Measurements from ENCODE around the gene ABLIM2.
"Not testable (repeated sequence)": the region's sequence is repeated elsewhere in the genome, so short reads cannot be mapped to it uniquely, and the experiment has no call there.

Gene ABLIM2

DNA sequence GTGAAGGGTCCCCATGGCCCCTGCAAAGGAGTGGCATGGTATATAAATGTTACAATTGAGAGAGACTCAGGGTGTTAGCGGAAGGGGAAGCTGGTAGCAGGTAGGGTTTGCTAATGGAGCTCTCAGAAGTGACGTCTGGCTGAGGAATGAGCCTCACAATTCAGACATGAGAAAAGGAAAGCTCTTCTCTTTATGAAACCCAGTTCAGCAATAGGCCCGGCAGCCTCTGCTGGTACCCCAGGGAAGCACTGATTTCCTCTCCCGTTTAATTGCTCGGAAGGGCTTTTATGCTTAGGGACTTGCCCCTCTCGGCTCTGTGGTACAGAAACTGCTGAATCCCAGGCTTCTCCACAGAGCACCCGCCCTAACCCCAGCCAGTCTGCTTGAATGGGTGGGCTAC lies 199.5 kb downstream of the ABLIM2 start:
- no peak for DNase-seq (ENCODE audit: low spot score)

DNA sequence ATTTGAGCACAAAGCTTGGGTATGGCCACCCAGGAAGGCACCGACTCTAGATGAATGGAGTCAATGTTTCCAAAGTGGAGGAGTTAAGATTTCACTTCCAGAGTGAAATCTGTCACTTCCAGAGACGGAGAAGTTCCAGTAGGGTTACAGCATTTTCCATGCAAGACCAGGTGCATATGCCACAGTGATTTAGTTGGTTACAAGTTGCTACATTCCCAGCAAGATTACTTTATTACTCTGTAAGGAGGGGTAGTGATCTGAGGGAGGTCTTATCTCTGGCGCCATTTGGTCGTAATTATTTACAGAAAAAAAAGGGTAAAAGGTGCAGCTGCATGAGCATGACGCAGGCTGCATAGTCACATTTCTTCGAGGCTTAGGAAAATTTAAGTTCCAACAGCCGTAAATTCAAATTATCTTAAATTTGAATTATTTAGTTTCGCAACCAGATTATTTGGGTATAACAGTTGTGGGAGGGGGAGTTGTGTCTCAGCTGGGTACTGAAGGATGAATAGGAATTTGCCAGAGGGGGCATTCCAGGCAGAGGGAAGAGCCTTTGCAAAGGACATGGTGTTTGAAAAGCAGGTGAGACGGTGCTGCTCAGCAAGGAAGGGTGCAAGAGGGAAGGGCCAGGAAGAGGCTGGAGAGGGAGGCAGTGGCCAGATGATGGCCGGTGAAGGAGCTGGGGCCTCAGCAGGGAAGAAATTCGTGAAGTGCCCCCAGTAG lies 201.5 kb downstream of the ABLIM2 start:
- DNase-seq (ENCODE audit: low spot score), result no peak

DNA sequence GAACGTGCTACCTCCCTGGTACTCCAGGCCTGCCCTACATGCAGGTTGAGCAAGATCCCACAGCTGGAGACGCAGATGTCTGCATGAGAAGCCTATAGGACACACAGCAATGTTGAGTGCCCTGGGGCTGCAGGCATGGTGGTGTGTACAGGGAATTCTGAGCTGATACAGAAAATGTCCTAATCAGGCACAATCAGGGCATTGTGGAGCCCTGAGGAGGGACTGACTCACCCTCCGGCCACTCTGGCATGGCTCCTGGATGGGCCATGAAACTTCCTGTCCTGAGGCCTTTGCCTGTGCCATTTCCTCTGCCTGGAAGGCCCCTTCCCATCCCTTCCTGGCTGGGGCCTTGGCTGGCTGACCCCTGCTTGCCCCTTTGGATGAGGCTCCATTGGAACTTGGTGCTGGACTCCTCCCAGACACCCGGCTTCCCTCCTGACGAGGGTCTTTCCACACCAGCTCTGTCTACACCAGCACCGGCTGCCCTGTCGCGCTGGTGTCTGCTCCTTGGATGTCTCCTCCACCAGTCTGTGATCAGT lies 202.3 kb downstream of the ABLIM2 start:
- DNase-seq (ENCODE audit: low spot score), result no peak

DNA sequence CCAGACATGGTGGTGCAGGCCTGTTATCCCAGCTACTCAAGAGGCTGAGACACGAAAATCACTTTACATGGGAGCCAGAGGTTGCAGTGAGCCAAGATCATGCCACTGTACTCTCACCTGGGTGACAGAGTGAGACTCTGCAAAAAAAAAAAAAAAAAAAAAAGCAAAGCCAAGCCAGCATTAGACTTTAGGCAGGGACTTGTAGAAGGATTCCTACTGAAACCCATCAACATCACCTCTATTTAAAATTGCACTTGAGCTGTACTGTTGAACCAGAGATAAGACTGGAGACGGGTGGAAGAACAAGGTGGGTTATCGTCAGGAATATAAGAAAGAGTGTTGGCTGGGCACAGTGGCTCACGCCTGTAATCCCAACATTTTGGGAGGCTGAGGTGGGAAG lies 203.2 kb downstream of the ABLIM2 start:
- no peak for DNase-seq (ENCODE audit: low spot score)

DNA sequence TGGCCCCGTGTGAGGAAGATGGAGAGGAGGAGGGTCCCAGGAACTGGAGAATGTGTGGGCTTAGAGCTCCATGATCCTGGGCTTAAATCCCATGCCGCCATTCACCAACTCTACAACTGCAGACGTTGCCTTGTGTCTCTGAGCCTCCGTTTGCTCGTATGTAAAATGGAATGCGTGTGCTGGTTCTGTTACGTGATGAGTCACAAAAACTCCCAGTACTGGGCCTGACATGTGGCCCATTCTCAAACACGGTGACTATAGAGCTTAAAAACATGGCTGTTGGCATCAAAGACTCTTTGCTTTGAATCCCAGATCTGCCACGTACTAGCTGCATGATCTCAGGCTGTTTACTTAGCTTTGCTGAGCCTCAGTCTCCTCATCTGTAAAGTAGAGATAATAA lies 206.0 kb downstream of the ABLIM2 start:
- peak; percentile 42 for DNase-seq (ENCODE audit: low spot score)

DNA sequence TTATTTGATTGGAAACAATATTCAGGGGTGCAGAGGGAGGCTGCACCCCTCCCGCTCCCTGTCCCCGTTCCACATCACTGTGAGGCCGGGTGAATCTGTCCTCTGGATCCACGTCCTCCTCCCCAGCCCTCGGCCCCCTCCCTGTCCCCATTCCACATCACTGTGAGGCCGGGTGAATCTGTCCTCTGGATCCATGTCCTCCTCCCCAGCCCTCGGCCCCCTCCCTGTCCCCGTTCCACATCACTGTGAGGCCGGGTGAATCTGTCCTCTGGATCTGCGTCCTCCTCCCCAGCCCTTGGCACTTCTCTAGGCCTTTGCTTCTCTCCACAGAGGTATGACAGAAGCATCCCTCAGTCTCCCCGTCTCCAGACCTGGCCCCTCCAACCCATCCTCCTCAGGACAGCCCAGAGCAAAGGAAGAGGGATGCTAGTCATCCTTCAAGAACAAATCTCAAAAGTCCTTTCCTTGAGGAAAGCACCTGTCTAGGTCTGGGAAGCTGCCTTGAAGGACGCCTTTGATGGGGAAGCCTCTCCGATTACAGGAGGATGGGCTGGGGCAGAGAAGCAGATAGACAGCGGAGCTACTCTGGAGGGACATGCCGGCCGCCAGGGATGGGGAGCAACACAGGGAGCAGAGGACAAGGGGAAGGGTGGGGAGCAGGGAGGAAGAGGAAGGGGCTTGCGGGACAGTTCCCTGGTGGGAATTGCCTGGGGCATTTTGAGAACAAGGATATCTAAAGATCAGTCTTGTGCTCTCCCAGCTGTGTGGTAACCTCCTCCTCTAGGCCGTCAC lies 208.1 kb downstream of the ABLIM2 start:
- no peak for DNase-seq (ENCODE audit: low spot score)

DNA sequence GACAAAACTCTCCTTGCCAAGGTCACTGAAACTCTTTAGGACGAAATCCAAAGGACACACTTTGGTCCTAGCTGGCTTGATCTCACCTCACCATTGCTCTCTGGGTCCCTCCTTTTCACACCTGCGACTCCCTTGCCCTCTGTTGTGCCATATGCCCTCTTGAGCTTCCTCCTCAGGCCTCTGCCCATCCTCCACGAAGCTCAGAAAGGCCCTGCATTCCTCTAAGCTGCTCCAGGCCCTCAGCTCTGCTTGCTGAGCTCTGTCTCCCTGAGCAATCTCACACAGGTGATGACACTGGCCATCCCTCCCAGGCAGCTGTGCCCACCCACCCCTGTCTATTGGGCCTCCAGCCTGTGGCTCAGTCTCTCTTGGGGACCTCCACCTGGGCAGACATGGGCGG lies 208.9 kb downstream of the ABLIM2 start:
- no peak for DNase-seq (ENCODE audit: low spot score)

DNA sequence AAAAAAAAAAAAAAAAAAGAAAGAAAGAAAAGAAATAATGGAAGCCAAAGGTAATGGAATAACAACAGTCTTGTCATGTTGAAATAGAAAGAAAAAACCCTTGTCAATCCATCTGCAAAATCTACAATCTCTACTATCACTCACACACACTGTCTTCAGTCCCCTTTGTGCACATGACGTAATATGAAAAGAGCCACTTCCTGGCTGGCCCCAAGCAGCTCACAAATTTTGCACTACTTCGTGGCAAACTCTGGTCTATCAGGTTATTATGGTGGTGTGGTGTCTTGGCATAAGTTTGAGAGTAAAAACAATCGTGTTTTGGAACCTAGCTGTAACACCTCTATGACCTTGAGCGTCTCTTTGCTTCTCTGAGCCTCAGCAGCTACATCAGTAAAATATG lies 210.7 kb downstream of the ABLIM2 start:
- no peak for DNase-seq (ENCODE audit: low spot score)

DNA sequence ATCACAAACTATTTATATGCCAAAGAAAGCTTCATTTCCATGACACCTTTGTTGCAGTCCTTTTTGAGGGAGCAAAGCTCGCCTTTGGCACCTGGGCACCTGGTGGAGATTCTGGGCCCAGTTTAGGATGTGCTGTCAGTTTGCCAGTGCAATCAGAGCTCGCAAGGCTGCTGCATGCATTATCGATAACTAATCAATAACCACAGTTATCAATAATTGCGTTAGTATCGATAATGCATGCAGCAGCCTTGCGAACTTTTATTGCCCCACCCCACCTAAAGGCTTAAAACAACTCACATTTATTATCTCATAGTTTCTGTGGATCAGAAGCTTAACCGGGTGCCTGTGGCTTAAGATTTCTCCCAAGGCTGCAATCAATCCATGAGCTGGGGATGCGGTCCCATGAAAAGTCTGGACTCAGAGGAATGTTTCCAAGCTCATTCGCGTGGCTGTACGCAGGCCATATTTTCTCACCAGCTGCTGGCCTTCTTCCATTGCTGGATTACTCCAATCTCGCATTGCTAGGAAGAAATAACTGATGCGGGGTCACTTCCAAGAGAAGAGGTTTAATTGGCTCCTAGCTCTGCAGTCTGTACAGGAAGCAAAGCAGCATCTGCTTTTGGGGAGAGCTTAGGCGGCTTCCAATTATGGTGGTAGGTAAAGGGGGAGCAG lies 212.8 kb downstream of the ABLIM2 start:
- DNase-seq (ENCODE audit: low spot score), result no peak

DNA sequence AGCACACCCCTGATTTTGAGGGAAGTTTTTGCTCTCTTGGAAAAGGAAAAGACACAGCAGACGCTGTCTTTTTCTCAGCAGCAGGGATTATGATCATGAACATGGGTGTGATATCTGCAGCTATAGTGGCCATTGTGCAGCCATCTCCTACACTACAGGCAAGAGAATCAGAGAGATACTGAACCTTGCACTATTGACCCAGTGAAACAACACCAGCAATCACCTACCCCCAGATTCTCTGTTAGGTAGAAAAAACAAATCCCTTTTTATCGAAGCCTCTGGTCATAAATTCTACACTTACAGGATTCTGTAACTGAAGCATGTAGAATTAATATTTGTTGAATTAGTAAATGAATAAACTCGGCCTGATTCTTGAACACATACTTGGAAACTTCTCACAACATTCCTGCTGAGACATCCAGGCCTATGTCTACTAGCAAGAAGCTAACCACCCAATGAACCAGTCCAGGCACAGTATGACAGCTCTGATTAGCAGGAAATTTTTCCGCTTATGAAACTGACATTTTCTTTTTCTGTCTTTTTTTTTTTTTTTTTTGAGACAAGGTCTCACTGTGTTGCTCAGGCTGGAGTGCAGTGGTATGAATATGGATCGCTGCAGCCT lies 213.9 kb downstream of the ABLIM2 start:
- DNase-seq (ENCODE audit: low spot score), result no peak

DNA sequence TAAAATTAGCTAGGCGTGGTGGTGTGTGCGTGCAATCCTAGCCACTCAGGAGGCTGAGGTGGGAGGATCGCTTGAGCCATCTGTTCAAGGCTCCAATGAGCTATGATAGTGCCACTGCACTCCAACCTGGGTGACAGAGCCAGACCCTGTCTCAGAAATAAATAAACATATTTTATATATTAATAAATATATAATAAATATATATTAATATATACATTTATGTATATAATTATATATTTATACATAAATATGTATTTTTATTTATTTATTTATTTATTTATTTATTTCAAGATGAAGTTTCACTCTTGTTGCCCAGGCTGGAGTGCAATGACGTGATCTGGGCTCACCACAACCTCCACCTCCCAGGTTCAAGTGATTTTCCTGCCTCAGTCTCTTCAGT lies 214.9 kb downstream of the ABLIM2 start:
- not testable (repeated sequence) for DNase-seq (ENCODE audit: low spot score)

DNA sequence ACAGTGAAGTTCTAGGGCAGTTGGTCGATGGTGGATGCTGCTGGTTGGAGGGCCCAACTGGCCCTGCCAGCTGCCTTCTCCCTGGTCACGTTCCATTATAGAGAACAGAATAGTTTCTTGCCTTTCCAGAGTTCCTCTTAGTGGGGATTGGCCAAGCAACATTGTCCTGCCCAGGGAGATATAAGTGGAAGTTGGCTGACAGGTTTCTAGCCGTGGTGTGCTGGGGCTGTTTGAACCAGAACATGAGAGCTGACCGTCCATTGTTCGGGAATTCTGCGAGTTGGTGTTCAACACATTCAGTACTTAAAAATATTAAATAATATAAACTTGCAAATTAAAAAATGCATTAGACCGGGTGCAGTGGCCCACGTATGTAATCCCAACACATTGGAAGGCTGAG lies 215.4 kb downstream of the ABLIM2 start:
- DNase-seq (ENCODE audit: low spot score), result no peak

DNA sequence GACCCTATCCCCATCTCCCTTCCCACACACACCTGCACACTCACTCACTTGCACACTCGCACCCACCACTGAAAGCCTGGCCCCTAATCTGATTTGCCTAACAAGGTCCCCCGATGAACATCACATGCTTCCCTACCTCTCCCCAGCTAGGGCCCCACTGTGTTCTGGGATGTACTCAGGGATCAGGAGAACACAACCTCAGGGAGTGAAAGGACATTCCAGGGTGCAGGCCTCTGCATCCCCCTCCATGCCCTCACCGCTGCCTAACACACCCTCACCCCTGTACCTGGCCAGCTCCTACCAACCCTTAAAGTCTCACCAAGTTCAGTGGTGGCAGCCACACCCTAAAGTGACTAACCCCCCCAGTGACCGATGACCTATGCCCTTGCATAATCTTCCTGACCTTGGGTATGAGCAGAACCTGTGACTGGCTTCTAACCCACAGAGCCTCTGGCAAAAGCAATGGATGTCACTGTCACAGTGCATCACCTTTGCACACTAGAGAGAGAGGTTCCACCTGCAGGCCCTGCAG lies 216.6 kb downstream of the ABLIM2 start:
- no peak for DNase-seq (ENCODE audit: low spot score)

DNA sequence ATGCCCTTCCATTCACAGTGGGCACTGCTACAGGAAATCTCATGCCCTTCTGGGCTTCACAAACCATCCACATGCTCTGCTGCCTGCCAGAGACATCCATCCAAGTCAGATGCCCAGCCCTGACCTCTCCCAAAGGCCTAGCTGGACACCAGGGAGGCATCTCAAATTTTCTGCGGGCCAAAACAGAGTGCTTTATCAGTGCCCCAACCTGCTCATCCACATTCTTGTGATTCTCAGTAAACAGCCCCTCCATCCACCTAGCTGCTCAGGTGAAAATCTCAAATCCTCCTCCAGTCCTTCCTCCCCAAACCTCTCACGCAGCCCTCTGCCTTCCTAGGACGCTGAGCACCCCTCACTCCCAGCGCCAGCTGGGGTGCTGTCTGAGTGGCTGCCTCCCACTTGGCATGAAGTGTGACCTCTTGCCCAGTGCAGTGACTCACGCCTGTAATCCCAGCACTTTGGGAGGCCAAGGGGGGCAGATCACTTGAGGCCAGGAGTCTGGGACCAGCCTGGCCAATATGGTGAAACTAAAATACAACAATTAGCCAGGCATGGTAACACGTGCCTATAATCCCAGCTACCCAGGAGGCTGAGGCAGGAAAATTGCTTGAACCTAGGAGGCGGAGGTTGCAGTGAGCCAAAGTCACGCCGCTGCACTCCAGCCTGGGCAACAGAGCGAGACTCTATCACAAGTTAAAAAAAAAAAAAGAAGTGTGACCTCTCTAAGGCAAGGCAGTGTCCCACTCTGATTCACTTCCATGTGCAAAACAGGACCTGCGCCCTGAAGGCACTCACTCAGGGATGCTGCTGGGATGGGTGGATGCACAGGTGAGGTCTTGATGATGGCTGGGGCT lies 217.3 kb downstream of the ABLIM2 start:
- no peak for DNase-seq (ENCODE audit: low spot score)

DNA sequence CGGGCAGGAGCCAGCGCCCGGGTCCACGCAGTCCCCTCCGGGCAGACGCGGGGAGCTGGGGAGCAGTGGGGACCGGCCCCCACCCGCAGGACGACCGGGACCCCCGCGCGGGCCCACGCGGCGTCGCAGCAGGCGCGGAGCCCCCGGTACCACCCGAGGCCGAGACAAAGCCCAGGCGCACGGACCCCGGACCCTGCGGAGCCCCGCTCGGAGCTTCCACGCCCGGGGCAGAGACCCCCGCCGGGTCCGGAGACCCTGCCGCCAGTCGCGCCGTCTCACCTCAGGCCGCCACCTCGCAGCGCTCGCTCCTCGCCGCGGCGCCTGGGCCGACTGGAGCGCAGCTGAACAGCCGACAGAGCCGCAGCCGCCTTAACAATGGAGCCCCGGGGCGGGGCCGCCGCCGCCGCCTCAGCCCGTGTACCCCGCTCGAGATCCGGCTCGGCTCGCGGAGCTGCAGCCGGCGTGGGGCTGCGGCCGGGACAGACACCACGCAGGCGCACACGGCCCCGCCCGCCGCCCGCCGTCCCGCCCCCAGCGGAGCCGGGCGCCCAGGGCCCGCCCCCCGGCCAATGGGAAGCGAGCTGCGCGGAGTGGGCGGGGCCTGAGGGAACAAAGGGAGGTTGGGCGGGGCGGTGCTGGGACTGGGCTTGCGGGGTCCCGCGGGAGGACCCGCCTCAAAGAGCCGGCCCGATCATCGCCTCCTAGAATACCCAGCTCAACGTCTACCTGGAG lies 219.1 kb downstream of the ABLIM2 start, which contains the start of gene AFAP1:
TSS of gene AFAP1 (minus strand) at position 485 of the 732 bp plus-strand sequence. CDS start 67,783 bp downstream, outside the sequence.
- DNase-seq (ENCODE audit: low spot score), result peak; percentile 88

DNA sequence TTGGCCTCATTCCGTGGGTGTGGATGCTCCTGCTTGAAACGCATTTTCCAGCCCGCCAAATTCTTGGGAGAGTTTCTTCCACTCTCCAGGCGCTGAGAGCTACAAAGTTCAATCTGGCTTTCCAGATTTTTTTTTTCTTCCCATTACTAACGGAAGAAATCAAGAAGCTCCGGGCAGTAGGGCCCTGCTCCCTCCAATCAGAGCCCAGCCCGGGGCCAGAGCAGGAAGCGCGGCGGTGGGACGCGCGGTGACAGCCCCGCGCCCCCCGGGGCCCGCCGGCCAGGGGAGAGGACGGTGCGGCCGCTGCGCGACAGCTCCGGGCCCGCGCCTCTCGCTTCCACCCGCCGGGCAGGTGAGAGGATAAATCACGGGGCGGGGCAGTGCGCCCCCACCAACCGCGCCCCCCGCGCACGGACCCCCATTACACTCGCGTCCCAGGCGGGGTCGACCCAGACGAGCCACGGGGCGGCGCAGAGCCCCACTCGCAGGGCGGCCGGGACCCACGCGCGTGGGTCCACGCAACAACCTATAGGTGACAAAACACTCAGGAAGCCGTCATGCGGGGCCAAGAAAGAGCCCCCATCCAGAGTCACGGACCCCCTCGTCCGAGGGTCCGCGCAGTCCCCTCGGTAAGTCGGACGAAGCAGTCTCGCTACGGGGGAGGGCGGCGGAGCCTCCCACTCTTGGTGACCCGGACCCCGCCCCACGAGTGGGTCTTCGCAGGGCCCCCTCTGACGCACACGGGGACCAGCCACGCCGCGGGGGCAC lies 219.8 kb downstream of the ABLIM2 start:
- DNase-seq (ENCODE audit: low spot score), result no peak

DNA sequence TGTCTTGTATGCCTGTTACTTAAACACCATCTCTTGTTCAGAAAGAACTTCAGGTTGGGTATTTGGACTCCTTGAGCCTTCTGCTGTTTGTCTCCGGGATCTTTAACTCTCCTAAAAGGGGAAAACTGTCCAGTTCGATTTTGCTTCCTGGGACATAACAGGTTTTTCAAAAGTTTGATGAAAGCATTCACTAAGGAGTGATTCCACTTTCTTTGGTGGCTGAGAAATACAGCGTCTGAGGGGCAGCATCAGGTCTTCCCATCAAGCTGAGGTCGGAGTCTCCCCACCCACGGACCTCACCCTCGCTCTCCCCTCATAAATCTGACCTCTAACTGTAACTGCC lies 220.4 kb downstream of the ABLIM2 start:
- no peak for DNase-seq (ENCODE audit: low spot score)

DNA sequence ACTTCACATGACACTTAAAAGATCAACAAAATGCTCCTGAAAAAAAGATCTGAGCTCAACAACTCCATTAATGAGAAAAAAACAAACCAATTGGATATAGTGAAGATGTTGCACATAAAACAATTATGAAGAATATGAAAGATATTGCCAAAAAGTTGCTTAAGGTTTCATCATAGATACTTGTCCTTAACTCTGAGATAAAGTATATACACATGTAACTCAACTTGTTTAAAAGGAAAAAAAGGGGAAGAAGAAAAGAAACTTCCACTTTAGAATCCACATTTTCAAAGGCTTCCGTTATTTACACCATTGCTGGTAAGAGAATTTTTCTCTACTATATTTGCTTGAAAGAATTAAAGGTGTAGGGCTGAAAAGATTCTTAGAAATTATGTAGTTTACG lies 221.6 kb downstream of the ABLIM2 start:
- no peak for DNase-seq (ENCODE audit: low spot score)

DNA sequence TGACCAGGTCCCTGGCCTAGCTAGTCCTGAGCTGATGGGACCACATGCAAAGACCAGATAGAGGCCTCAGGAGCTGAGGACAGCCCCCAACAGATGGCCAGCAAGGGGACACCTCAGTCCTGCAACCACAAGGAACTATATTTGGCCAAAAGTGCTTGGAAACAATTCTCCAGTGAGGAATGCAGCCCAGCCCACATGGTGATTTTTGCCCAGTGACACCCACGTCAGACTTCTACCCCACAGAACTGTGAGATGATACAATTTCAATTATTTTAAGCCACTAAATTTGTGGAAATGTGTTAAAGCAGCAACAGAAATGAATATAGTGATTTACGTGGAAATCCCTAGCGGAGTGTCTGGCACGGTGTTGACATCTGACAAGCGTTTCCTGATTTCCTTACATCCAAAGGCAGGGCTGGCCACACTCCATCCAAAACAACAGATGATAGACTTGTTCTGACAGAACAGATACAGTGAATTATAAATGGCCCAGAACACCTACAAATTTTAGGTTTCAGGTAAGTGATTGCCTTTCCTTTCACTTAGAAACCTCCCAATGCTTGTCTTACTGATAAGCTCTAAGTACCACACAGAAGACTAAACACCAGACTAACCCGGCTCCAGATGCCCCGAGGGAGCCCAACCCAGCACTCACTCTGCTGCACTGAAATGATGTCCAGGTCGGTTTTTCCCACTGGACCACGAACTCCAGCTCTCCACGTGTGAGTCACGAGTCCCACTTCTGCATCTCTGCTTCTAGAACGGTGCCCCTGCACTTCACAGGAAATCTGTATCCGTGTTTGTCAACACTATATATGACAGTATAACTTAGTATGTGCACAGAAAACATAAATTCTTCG lies 224.7 kb downstream of the ABLIM2 start:
- no peak for DNase-seq (ENCODE audit: low spot score)

Measured in putamen (tissue), 1 donor.